ENCODE measurements around the gene SVIL. TPM values are rescaled to one million over a fixed set of nuclear protein-coding genes. Genes with fewer than 3 reads are reported as not detected.

SVIL gene
- total RNA-seq, 2 donors from 2014 or later = 6.8 to 18.8 TPM

DNA sequence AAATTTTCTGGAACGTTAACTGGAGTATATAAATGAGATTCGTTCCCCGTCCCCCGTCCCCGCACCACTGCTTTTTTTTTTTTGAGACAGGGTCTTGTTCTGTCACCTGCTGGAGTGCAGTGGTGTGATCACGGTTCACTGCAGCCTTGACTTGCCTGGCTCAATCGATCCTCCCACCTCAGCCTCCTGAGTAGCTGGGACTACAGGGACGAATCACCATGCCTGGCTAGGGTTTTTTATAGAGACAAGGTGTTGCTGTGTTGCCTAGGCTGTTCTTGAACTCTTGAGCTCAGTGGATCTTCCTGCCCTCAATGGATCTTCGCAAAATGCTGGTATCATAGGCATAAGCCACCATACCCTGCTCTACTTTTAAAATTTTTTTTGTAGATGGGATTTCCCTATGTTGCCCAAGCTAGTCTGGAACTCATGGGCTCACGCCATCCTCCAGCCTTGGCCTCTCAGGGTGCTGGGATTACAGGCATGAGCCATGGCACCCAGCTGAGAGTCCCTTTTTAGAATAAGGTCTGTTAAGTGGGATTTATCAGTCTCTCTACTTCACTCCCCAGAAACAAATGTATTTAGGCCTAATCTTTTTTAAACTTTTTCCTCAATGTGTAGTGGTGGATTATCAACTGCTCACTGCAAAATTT, 223.0 kb downstream of the SVIL start:
- H3K36me3 Mint-ChIP-seq = peaks cover 5% of the 10 kb centered on the region
- no peak overlapping the region for H3K27ac Mint-ChIP-seq
- no peaks in the 10 kb centered on the region for H3K9me3 Mint-ChIP-seq
- ATAC-seq (no peak), DNase-seq (ENCODE audit: low spot score) (no peak)
- H3K4me1 Mint-ChIP-seq (ENCODE audit: low read depth in 2 of 2) = peaks cover 33 to 41% of the 10 kb centered on the region in 2 donors
- no peaks in the 10 kb centered on the region for H3K27me3 Mint-ChIP-seq
- peak overlapping the region; percentile 52 for H3K4me3 Mint-ChIP-seq

DNA sequence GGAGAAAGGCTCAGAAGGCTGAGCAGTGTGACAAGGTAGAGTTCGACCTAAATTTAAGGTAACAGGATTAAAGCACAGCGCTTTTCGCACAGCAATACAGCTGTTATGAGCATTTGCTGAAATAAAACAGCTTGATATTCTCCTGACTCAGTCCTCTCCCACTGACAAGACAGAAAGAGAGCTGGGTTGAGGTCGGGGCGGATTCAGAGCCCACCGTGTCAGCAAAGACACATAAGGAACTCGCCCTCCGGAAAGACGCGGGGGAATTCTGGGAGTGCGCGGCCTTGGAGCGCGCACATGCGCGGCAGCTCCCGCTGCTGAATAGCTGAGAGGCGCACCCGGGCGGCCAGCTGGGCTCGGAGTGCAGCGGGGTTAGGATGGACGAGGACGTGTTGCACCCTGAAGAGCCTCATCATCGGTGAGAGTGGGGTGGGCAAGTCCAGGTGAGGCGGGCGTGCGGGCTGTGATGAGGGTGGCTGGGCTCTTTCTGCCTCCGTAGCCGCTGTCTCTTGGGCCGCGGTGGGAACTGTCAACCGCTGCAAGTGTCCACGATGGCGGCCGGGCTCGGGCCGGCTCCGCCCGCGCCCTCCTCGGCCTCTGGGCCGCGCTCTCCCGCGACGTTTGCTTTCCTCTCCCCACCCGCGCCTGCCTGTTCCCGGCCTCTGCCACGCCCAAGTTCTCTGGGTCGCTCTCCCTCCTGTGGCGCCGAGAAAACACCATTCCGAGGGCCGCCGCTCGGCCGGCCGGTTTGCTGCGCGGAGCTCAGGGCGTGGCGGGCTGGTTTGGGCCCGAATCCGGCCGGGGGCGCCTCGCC, 225.3 kb downstream of the SVIL start:
- Mint-ChIP-seq H3K4me3 (peak overlapping the region; percentile 93), H3K9me3 (no peaks in the 10 kb centered on the region), H3K27ac (peak overlapping the region; percentile 86 to 95), H3K36me3 (peaks cover 5% of the 10 kb centered on the region), H3K27me3 (no peaks in the 10 kb centered on the region), H3K4me1 (ENCODE audit: low read depth in 2 of 2) (peaks cover 29 to 31% of the 10 kb centered on the region in 2 donors)
- ATAC-seq (peak; percentile 82 to 91), DNase-seq (ENCODE audit: low spot score) (peak; percentile 68)

DNA sequence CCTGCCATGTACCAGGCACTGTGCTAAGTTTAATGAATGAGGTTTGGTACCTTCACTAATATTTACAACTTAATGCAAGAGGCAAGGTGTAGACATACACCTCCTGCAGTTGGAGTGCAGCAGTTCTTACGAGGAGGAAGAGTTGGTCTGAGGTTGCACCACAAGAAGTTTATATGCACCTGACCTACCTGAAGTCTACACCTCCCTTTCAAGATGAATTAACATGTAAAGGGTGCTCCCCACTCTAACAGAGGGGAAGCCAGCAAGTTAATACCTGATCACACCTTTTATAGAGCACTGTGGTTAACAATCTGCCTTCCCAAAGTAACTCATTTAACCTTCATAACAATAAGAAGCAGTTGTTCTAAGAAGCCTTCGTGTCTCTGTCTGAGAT, 225.9 kb downstream of the SVIL start:
- DNase-seq (ENCODE audit: low spot score) (no peak), ATAC-seq (no peak)
- peak overlapping the region; percentile 86 to 95 for H3K27ac Mint-ChIP-seq
- peak overlapping the region; percentile 93 for H3K4me3 Mint-ChIP-seq
- H3K4me1 Mint-ChIP-seq (ENCODE audit: low read depth in 2 of 2) = peaks cover 29 to 30% of the 10 kb centered on the region in 2 donors
- H3K27me3 Mint-ChIP-seq = no peaks in the 10 kb centered on the region
- peaks cover 5% of the 10 kb centered on the region for H3K36me3 Mint-ChIP-seq
- H3K9me3 Mint-ChIP-seq = no peaks in the 10 kb centered on the region

All from natural killer cell treated with Interleukin-12 subunit alpha and Interleukin-12 subunit beta and Interleukin-15 and Interleukin-18, amount 100 ng/mL, for 72 hours (primary cell).